ENCODE data around the gene TRIM56.

DNA sequence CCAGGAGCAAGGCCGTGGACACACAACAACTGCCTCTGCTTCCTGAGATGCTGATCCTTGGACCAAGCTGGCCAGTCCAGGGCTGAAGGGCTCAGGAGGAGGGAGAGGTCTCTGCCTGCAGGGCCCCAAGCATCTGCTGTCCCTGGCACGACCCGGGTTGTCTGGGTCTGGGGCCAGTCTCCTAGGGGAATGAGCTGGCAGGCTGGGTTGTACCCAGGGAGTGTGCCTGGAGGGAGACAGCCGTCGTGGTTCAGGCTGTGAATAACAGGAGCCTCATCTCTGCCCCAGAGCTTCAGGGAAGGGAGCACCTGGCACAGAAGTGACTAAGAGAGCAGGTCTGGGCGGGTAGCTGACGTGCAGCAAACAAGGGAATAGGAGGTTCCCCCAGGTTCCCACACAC lies 23.7 kb downstream of the TRIM56 start:
- TF ChIP-seq, protein P1, sequence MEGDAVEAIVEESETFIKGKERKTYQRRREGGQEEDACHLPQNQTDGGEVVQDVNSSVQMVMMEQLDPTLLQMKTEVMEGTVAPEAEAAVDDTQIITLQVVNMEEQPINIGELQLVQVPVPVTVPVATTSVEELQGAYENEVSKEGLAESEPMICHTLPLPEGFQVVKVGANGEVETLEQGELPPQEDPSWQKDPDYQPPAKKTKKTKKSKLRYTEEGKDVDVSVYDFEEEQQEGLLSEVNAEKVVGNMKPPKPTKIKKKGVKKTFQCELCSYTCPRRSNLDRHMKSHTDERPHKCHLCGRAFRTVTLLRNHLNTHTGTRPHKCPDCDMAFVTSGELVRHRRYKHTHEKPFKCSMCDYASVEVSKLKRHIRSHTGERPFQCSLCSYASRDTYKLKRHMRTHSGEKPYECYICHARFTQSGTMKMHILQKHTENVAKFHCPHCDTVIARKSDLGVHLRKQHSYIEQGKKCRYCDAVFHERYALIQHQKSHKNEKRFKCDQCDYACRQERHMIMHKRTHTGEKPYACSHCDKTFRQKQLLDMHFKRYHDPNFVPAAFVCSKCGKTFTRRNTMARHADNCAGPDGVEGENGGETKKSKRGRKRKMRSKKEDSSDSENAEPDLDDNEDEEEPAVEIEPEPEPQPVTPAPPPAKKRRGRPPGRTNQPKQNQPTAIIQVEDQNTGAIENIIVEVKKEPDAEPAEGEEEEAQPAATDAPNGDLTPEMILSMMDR (conservative IDR thresholded peaks at IDR 0.05 in 1 of 2, IDR thresholded peaks at IDR 0.05 in 1 of 2; ENCODE audit: low read depth in 1 of 2, low read length in 2 of 2), result no peak
- TF ChIP-seq EZH2 (IDR thresholded peaks at IDR 0.05; ENCODE audit: low read length, missing control alignments), result no peak
